GM18526 (cell line): ENCODE results near the gene SLC23A2.

ENCODE experiments used
- POLR2A ChIP-seq: IDR thresholded peaks from 3 replicates; pipeline ENCODE4 v1.6.1; 2011; ENCODE audit not compliant: insufficient read length; ENCODE audit errors: extremely low read depth

The SLC23A2 gene

GRCh38 chr20:4904127-4904860 lies 97.0 kb downstream of the SLC23A2 start:
- no peak for TF ChIP-seq POLR2A

GRCh38 chr20:4902788-4903187 lies 98.5 kb downstream of the SLC23A2 start:
- TF ChIP-seq POLR2A = no peak

GRCh38 chr20:4901031-4901818 lies 100.1 kb downstream of the SLC23A2 start:
- no peak for TF ChIP-seq POLR2A

- TF ChIP-seq POLR2A = no peak
Observed at GRCh38 chr20:4898282-4899244, 102.7 kb downstream of the SLC23A2 start.

GRCh38 chr20:4897600-4897999 lies 103.7 kb downstream of the SLC23A2 start:
- no peak for TF ChIP-seq POLR2A

GRCh38 chr20:4896971-4897497 lies 104.3 kb downstream of the SLC23A2 start:
- no peak for TF ChIP-seq POLR2A

GRCh38 chr20:4896119-4896702 lies 105.1 kb downstream of the SLC23A2 start:
- no peak for TF ChIP-seq POLR2A

- no peak for TF ChIP-seq POLR2A
Observed at GRCh38 chr20:4894981-4895381, 106.3 kb downstream of the SLC23A2 start.

GRCh38 chr20:4894409-4894808 lies 106.9 kb downstream of the SLC23A2 start:
- no peak for TF ChIP-seq POLR2A

GRCh38 chr20:4893709-4894108 lies 107.6 kb downstream of the SLC23A2 start:
- TF ChIP-seq POLR2A = no peak

GRCh38 chr20:4891997-4892396 lies 109.3 kb downstream of the SLC23A2 start:
- no peak for TF ChIP-seq POLR2A

- no peak for TF ChIP-seq POLR2A
Observed at GRCh38 chr20:4891190-4891763, 110.0 kb downstream of the SLC23A2 start.

GRCh38 chr20:4889446-4889845 lies 111.9 kb downstream of the SLC23A2 start:
- TF ChIP-seq POLR2A = no peak

- no peak for TF ChIP-seq POLR2A
Observed at GRCh38 chr20:4887586-4887985, 113.7 kb downstream of the SLC23A2 start.
